HUDEP-2 (cell line): Measurements from ENCODE around the gene INTS3.

ENCODE experiments used
- DNase-seq, 76 experiments: peaks; one replicate each; lab custom pipeline; 2025; ENCODE audit not compliant: unreplicated experiment in 76 of 76; lab: John Stamatoyannopoulos, UW

INTS3 gene

GRCh38 chr1:153795330-153795837 is 67.5 kb downstream of the INTS3 start:
- DNase-seq = no peak

GRCh38 chr1:153795934-153796785 is 68.3 kb downstream of the INTS3 start:
- no peak for DNase-seq

GRCh38 chr1:153796786-153797659 is 69.2 kb downstream of the INTS3 start:
- DNase-seq = peak in 63 of 76 experiments; percentile 8 to 79 (median 53)

- DNase-seq = no peak
These were observed 70.6 kb downstream of the INTS3 start for GRCh38 chr1:153798468-153798780.

GRCh38 chr1:153799016-153799415 is 71.2 kb downstream of the INTS3 start:
- DNase-seq = no peak

GRCh38 chr1:153799566-153800465 is 72.0 kb downstream of the INTS3 start:
- DNase-seq = no peak

GRCh38 chr1:153800516-153800915 is 72.7 kb downstream of the INTS3 start:
- DNase-seq = peak in 42 of 76 experiments; percentile 5 to 62 (median 29)

- no peak for DNase-seq
These were observed 73.3 kb downstream of the INTS3 start for GRCh38 chr1:153801028-153801625.

- DNase-seq = no peak
These were observed 74.2 kb downstream of the INTS3 start for GRCh38 chr1:153801786-153802697.

GRCh38 chr1:153803470-153804056 is 75.7 kb downstream of the INTS3 start:
- DNase-seq = no peak

- no peak for DNase-seq
These were observed 76.3 kb downstream of the INTS3 start for GRCh38 chr1:153804112-153804511.

GRCh38 chr1:153805042-153805745 is 77.3 kb downstream of the INTS3 start:
- peak in 72 of 76 experiments; percentile 27 to 96 (median 84) for DNase-seq

GRCh38 chr1:153805886-153806719 is 78.3 kb downstream of the INTS3 start:
- DNase-seq = no peak

- DNase-seq = no peak
These were observed 88.5 kb downstream of the INTS3 start for GRCh38 chr1:153816283-153816889.

GRCh38 chr1:153818876-153819275 is 91.0 kb downstream of the INTS3 start:
- DNase-seq = peak in 7 of 76 experiments; percentile 3 to 29 (median 10)
